Activated CD4-positive, CD25-positive, alpha-beta regulatory T cell treated with anti-CD3 and anti-CD28 coated beads, Interleukin-2, amount 50 U/mL, for 24 hours (primary cell): Measurements from ENCODE around the gene FAM184A.
A peak's percentile ranks its signal among the peaks of the same experiment; 100 is the strongest.
"Not testable (repeated sequence)": the region's sequence is repeated elsewhere in the genome, so short reads cannot be mapped to it uniquely, and the experiment has no call there.

Source experiments
- ATAC-seq, 2 donors: fragments of 150-1000 bp; cut with Tn5 transposase; one replicate each; pipeline ENCODE4 v1.10.0; 2021; ENCODE audit warnings: mild to moderate bottlenecking in 1 of 2, moderate library complexity in 1 of 2

The FAM184A gene

GRCh38 chr6:119006974-119007373 is 71.5 kb downstream of the FAM184A start:
- no peak for ATAC-seq

DNA sequence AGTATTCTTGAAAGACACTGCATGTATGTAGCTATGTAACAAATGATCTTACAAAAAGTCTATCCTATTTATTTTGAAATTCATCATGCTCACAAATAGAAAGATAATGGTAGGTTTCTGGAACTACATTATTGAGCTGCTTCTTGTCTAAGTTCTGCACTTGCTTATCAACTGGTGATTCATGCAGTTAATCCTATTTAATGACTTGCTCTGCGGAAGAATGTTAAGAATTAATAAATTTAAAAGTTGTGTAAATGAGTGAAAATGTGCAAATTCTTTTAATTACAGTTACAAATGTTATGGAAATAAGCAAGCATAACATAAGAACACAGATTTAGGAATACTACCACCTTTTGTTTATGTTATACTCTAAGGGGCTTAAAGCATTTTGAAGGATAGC is 76.4 kb downstream of the FAM184A start:
- ATAC-seq: no peak

DNA sequence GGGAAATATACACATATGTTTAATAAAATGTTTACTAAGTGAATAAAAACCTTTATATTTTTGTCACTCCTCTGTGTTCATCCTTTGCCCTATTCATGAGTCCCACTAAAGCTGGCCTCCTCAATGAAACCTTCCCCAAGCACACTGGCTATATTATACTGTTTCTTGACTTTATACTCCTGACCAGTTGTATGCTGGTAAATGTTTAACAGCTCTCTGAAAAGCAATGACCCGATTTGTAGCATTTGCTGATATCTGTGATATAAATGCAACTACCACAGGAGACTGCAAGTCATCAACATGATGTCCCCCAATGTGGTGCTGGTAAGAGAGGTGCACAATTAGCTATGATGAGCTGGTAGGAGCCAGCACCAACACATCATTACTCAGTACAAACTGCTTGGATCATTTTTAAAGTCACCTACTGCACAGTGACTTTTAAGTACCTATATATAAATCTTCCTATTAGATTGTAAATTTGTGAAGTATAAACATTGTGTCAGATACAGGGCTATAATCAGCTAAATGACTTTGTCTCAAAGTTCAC is 78.9 kb downstream of the FAM184A start:
- ATAC-seq: no peak

- ATAC-seq: not testable (repeated sequence)
Observed at GRCh38 chr6:118997426-118997825, 81.0 kb downstream of the FAM184A start.

DNA sequence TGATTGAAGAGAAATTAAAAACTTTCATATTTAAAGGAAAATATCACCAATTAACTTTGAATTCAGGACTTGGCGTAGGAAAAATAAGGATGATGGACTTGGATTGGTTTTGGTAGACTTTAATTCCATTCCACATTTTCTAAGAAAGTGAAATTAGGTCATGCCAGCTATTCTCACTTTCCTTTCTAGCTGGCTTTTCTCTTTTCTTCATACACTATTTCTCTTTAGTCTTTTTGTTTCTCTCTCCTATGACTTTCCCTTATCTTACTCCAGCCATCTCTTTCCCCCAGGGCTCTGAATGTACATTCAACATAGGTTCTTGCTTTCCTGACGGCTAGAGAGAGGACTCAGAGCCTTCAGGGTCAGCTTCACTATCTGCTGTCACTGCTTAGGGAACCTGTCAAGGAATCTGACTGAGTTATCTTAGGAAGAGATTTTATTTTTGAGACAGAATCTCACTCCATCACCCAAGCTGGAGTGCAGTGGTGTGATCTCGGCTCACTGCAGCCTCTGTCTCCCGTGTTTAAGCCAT is 82.1 kb downstream of the FAM184A start:
- no peak for ATAC-seq

- no peak for ATAC-seq
Observed at GRCh38 chr6:118993803-118994251, 84.6 kb downstream of the FAM184A start.

- no peak for ATAC-seq
Observed at GRCh38 chr6:118993358-118993757, 85.1 kb downstream of the FAM184A start.

DNA sequence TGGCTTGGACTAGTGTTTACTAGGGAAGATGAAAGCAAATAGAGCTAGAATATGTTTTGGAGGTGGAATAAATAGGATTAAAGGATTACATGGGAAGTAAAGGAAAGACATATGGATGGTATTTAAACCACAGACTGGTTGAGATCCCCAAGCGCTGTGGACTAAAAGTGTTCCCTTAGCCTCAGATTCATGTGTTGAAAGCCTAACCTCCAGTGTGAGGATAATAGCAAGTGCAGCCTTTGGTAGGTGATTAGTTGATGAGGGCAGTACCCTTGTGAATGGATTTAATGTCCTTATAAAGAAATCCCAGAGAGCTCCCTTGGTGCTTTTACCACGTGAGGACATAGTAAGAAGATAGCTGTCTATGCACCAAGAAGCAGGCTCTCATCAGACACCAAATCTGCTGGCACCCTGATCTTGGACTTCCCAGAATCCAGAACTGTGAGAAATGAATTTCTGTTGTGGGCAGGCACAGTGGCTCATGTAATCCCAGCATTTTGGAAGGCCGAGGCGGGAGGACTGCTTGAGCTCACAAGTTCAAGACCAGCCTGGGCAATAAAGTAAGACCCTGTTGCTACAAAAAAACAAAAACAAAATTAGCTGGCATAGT is 86.2 kb downstream of the FAM184A start:
- ATAC-seq: no peak

DNA sequence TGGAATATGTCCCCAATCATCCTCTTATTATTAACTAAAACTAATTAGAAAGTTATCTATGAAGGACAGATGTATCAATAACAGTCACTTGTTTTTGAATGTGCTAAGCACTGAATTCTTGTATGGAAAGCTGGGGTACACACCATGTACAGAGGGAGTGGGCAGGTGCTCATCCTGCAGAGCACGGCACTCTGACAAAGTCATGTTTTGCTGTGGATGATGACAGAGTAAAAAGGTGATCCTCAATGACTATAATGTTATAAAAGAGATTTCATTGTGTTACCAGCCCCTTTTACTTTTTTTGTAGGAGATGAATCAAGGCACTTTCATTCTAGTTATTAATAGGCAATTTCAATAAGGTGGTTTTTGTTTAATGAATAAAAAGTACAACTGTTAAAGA is 92.2 kb downstream of the FAM184A start:
- peak in 1 of 2 donors; percentile 59 for ATAC-seq

DNA sequence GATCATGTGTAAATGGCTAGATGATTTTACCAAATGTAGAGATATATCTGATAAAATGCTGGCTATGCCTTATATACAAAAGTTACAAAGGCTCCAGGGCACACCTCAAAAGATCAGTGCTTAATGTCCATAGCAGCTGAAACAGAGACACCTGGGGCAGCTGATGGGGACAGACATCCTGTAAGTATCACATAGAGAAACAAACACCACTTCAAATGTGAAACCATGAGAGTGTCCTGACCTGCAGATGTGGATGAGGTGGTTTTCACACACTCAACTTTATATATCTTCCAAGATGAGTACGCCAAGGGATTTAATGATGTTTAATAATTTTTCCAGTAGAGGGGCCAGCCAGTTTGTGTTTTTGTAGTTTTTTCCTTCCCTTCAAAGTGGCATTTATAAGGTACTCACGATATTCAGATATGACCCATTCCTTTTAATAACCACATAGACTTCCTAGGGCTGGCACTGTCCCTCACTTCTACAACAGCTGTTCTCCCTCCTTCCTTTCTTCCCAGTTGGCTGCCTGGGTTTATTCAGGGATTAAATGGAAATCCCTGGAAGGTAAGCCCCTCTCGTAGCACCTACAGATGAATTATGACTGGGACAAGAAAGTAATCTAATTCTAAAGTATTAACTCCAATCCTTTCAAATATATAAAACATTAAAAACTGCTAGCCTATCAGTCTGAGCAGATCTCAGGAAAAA is 93.2 kb downstream of the FAM184A start:
- ATAC-seq: no peak

DNA sequence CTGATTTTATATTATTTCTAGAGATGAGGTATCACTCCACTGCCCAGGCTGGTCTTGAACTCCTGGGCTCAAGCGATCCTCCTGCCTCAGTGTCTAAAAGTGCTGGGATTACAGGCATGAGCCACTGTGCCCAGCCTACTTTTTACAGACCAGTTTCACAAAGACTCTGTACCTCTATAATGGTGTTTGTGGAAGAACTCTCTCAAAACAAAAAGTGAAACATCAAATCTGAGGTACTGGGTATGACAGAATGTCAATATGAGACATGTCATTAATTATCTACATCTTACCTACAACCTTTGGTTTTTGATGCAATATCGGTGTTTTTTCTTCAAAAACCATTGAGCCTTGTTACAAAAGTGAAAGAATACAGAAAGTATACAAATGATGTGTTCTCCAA is 94.1 kb downstream of the FAM184A start:
- ATAC-seq: no peak

GRCh38 chr6:118982575-118982911 is 95.9 kb downstream of the FAM184A start:
- no peak for ATAC-seq

- ATAC-seq: no peak
Observed at GRCh38 chr6:118981884-118982574, 96.4 kb downstream of the FAM184A start.

DNA sequence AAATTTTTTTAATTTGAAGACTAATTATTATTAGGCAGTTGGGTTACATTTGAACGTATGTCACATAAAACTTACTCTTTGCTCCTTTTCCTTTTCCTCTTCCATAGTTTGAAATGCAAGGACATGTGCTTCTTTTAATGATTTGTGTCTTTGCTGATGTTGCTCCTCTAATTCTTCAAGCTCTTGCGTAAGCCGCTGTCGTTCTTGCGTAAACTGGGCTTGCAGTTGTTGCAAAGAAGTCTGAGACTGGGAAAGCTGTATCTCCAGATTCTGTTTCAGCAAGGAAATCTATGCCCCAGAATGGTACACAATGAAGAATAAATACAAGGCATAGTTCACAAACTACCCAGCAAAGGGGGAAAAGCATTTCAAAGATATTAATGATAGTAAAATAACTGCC is 98.4 kb downstream of the FAM184A start:
- ATAC-seq: no peak

DNA sequence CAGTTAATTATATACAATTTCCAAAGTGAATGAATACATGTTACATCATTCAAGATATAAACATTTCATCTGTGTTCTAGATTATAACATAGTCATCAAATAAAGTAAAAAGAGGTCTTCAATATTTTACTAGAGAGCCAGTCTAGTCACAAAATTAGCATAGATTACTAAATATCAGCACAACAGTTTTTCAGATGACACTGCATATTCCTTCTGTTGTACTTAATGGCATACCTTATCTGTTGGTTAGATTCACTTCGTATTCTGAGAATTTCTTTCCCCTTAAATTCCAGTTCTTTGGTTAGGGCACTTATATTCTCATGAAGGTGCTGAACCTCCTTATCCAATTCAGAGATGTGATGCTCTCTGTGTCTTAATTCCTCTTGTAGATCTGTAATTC is 103.7 kb downstream of the FAM184A start:
- ATAC-seq: no peak

DNA sequence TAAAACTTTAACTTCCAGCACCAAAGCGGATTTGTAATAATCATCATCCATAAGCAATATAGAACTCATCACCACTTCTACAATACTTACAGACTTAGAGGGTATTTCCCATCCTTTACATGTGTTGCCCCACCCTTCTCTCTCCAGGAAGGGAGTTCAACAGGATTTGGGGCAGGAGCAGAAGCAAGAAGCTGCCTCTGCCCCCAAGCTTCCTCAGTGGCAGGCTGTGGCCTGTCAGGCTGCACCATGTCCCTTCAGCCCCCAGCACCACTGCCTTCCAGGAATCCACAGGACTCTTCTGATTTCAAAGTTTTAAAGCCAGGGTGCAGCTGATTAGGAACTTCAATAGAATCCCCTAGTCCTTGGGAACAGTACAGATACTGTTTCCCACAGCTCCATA is 106.8 kb downstream of the FAM184A start:
- ATAC-seq: no peak

- ATAC-seq: no peak
Observed at GRCh38 chr6:118970866-118971265, 107.6 kb downstream of the FAM184A start.

GRCh38 chr6:118968416-118968815 is 110.0 kb downstream of the FAM184A start:
- ATAC-seq: no peak

DNA sequence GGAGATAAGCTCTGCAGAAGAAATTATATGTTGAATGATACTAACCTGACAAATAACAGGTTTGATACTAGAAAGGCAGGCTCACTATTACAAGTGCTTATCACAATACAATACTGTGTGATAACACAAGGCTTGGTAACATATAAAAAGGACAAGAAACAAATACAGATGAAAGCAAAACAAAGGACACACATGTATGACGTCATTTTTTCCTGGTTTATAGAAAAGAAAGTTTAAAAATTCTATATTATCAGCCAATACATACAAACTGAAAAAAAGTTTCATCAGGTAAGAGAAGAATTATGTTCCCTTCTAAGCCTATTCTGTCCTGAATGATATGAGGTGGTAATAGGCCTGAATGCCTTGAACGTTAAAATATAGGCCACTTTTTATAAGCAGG is 111.2 kb downstream of the FAM184A start:
- no peak for ATAC-seq

GRCh38 chr6:118965843-118966370 is 112.6 kb downstream of the FAM184A start:
- ATAC-seq: no peak

- no peak for ATAC-seq
Observed at GRCh38 chr6:118965371-118965770, 113.1 kb downstream of the FAM184A start.

- no peak for ATAC-seq
Observed at GRCh38 chr6:118963003-118963402, 115.5 kb downstream of the FAM184A start.

DNA sequence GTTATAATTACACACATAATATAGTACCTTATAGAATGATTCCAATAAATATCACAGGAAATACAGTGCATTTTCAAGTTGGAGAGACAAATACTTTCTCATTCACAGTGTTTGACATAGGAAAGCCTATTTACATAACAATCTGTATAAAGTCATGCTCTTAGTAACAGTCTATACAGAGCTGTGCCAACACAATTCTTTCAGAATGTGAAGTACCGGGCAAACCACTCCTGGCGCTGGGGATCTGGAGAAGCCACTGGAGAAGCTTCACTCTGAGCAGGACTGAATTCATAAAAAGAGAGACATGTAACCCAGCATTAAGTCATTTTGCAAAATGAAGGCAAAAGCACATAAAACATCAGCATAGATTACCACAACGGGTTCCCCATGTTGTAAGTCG is 118.6 kb downstream of the FAM184A start:
- ATAC-seq: no peak
